A673 (cell line): ENCODE data around the gene IPO7.
"Not testable (repeated sequence)": the region's sequence is repeated elsewhere in the genome, so short reads cannot be mapped to it uniquely, and the experiment has no call there.

Experiments
- EZH2 ChIP-seq: fragments of 200-600 bp; sonication (generic); IDR thresholded peaks from 2 replicates; pipeline ENCODE4 v1.6.1; 2017; ENCODE audit warnings: borderline replicate concordance, low read depth, mild to moderate bottlenecking, mixed read lengths, antibody characterized with exemption, low read length; ENCODE audit not compliant: poor library complexity, severe bottlenecking
- TF ChIP-seq, protein P1 (sequence below): fragments of 300-800, 200-600 bp; sonication (generic); conservative IDR thresholded peaks from 2 replicates; pipeline ENCODE4 v1.5.1; 2017; ENCODE audit warnings: low read depth, mild to moderate bottlenecking, antibody characterized with exemption, low read length, moderate library complexity, mixed read lengths

- TF ChIP-seq, protein P1, sequence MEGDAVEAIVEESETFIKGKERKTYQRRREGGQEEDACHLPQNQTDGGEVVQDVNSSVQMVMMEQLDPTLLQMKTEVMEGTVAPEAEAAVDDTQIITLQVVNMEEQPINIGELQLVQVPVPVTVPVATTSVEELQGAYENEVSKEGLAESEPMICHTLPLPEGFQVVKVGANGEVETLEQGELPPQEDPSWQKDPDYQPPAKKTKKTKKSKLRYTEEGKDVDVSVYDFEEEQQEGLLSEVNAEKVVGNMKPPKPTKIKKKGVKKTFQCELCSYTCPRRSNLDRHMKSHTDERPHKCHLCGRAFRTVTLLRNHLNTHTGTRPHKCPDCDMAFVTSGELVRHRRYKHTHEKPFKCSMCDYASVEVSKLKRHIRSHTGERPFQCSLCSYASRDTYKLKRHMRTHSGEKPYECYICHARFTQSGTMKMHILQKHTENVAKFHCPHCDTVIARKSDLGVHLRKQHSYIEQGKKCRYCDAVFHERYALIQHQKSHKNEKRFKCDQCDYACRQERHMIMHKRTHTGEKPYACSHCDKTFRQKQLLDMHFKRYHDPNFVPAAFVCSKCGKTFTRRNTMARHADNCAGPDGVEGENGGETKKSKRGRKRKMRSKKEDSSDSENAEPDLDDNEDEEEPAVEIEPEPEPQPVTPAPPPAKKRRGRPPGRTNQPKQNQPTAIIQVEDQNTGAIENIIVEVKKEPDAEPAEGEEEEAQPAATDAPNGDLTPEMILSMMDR: not testable (repeated sequence)
- not testable (repeated sequence) for TF ChIP-seq EZH2
Measured at GRCh38 chr11:9452023-9452422, 67.6 kb downstream of the IPO7 start.
